ENCODE results near the gene OR10G6.
"Not testable (repeated sequence)": the region's sequence is repeated elsewhere in the genome, so short reads cannot be mapped to it uniquely, and the experiment has no call there.

Gene OR10G6, protein sequence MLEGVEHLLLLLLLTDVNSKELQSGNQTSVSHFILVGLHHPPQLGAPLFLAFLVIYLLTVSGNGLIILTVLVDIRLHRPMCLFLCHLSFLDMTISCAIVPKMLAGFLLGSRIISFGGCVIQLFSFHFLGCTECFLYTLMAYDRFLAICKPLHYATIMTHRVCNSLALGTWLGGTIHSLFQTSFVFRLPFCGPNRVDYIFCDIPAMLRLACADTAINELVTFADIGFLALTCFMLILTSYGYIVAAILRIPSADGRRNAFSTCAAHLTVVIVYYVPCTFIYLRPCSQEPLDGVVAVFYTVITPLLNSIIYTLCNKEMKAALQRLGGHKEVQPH

DNA sequence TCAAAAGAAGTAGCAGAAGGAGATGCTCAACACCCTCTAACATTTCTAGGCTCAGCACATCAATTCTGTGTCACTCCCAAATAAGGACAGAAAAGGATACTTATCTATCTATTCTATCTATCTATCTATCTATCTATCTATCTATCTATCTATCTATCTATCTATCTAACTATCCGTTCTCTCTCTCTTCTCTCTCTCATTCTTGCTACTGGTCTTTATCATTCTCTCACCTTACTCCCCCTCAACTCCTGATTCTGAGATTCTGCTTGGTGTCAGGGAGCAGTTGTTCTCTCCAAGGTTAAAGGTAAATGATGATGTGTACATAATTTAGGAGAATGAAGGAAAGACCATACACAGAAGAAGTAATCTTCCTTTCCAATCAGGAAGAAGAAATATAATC is at the start of gene OR10G6:
OR10G6 (minus strand) TSS at position 43 of the 400 bp plus-strand sequence; CDS start at position 43, 0 bp downstream.
- DNase-seq (ENCODE audit: low read depth, low spot score), result no peak
- no peak within 1 kb of the TSS for H3K4me3 ChIP-seq (ENCODE audit: low read depth, low read length)
- in situ Hi-C loops (cut with HindIII; ENCODE audit: low sequenced_read_pairs), result no loop called here
- TF ChIP-seq, protein P1, sequence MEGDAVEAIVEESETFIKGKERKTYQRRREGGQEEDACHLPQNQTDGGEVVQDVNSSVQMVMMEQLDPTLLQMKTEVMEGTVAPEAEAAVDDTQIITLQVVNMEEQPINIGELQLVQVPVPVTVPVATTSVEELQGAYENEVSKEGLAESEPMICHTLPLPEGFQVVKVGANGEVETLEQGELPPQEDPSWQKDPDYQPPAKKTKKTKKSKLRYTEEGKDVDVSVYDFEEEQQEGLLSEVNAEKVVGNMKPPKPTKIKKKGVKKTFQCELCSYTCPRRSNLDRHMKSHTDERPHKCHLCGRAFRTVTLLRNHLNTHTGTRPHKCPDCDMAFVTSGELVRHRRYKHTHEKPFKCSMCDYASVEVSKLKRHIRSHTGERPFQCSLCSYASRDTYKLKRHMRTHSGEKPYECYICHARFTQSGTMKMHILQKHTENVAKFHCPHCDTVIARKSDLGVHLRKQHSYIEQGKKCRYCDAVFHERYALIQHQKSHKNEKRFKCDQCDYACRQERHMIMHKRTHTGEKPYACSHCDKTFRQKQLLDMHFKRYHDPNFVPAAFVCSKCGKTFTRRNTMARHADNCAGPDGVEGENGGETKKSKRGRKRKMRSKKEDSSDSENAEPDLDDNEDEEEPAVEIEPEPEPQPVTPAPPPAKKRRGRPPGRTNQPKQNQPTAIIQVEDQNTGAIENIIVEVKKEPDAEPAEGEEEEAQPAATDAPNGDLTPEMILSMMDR (IDR thresholded peaks at IDR 0.05; ENCODE audit: low read depth, low read length), result no peak

DNA sequence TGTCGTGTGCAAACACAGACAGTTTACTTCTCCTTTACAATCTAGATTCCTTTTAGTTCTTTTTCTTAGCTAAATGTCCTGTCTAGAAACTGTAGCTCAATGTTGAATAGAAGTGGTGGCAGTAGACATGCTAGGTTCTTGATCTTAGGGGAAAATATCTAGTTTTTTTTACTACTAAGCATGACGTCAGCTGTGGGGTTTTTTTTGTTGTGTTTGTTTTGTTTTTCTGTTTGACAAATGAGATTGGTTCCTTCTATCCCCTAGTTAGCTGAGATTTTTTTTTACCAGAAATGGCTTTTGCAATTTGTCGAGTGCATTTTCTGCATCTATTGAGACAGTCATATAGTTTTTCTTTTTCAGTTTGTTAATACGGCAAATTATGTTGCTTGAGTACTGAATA is 48.5 kb upstream of the OR10G6 start:
- in situ Hi-C loops (cut with HindIII; ENCODE audit: low sequenced_read_pairs), result no loop called here
- no peak for DNase-seq (ENCODE audit: low read depth, low spot score)
- H3K4me3 ChIP-seq (ENCODE audit: low read depth, low read length), result no peak overlapping the region
- TF ChIP-seq, protein P1 (IDR thresholded peaks at IDR 0.05; ENCODE audit: low read depth, low read length), result no peak

DNA sequence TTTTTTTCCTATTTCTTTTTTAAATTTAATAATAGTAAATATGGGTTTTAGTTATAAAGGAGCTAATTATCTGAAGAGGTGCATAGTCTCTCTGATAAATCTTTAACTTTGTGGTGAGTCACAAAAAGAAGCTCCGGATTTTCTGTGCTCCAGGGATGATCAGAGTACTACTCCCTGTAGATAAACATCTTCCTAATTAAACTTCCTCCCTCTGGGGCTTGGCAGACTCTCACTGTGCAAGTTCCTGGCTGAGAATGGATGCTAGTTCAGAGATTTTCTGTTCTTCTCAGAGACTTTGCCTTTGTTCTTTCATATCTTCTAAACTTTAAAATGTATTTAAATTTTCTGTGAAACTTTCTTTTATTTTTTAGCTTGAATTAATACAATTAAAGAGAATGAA is 46.3 kb upstream of the OR10G6 start, which contains the start of gene OR10G7:
OR10G7 (minus strand) TSS at position 72 of the 400 bp plus-strand sequence. CDS start 2,324 bp downstream, outside the sequence.
- TF ChIP-seq, protein P1 (IDR thresholded peaks at IDR 0.05; ENCODE audit: low read depth, low read length), result no peak
- H3K4me3 ChIP-seq (ENCODE audit: low read depth, low read length), result no peak within 1 kb of the TSS
- in situ Hi-C loops (cut with HindIII; ENCODE audit: low sequenced_read_pairs), result no loop called here
- no peak for DNase-seq (ENCODE audit: low read depth, low spot score)

GRCh38 chr11:124039557-124039956 is 44.6 kb upstream of the OR10G6 start:
- in situ Hi-C loops (cut with HindIII; ENCODE audit: low sequenced_read_pairs), result no loop called here
- TF ChIP-seq, protein P1 (IDR thresholded peaks at IDR 0.05; ENCODE audit: low read depth, low read length), result no peak
- no peak for DNase-seq (ENCODE audit: low read depth, low spot score)
- no peak overlapping the region for H3K4me3 ChIP-seq (ENCODE audit: low read depth, low read length)

DNA sequence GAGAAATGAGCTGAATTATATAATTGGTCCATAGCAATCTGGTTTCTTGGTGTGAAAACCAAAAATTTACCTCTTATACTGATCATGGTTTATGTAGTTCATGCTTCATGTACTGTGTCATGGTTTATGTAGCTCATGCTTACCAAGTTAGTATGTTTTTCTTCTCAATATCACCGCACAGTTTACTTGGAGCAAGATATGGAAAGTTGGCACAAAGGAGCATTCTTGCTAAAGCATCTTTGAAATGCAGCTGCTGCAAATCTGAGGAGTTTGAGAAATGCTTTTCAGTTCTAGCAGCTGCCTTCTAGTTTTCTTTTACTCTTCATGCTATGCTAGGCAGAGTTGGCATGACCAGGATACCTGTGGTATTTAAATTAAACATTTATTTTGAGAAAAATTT is 41.7 kb upstream of the OR10G6 start:
- no peak for DNase-seq (ENCODE audit: low read depth, low spot score)
- no peak overlapping the region for H3K4me3 ChIP-seq (ENCODE audit: low read depth, low read length)
- TF ChIP-seq, protein P1 (IDR thresholded peaks at IDR 0.05; ENCODE audit: low read depth, low read length), result no peak
- in situ Hi-C loops (cut with HindIII; ENCODE audit: low sequenced_read_pairs), result no loop called here

DNA sequence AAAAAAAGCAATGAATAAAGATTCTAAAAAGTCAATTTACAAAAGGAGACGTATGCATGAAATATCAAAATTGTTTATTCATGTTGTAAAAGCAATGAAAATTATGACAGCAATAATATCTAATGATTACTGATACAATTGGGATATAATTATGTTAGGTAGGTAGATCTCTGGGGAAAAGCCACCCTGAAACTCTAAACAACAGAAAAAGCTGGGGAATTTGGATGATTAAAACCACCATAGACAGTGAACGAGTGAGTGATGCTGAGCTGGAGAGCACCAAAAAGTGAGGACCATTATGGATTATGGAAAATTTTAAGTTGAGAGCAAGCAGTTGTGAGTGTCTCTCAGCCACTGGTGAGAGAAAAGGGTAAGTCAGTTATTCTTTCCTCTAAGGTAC is 31.5 kb upstream of the OR10G6 start, which contains the start of gene OR10G8:
OR10G8 (plus strand) TSS at position 301 of the 400 bp plus-strand sequence. CDS start 2,825 bp downstream, outside the sequence.
- no peak for DNase-seq (ENCODE audit: low read depth, low spot score)
- no peak within 1 kb of the TSS for H3K4me3 ChIP-seq (ENCODE audit: low read depth, low read length)
- TF ChIP-seq, protein P1 (IDR thresholded peaks at IDR 0.05; ENCODE audit: low read depth, low read length), result no peak
- in situ Hi-C loops (cut with HindIII; ENCODE audit: low sequenced_read_pairs), result no loop called here

GRCh38 chr11:124015837-124016236 is 20.9 kb upstream of the OR10G6 start:
- in situ Hi-C loops (cut with HindIII; ENCODE audit: low sequenced_read_pairs); DNase-seq (ENCODE audit: low read depth, low spot score); H3K4me3 ChIP-seq (ENCODE audit: low read depth, low read length): not testable (repeated sequence)

All from astrocyte of the spinal cord (primary cell).